DOHH2 (cell line): ENCODE results near the gene PHACTR2.

Experiments
- EZH2phosphoT487 ChIP-seq: fragments of 200-600 bp; sonication (generic); IDR thresholded peaks from 2 replicates; pipeline ENCODE4 v1.6.1; 2017; ENCODE audit warnings: borderline replicate concordance, mild to moderate bottlenecking, antibody characterized with exemption, low read length, moderate library complexity, mixed read lengths
- TF ChIP-seq, protein P1 (sequence below): fragments of 200-600 bp; sonication (generic); IDR thresholded peaks from one replicate; pipeline ENCODE4 v1.5.1; 2014; ENCODE audit warnings: antibody characterized with exemption, mild to moderate bottlenecking, low read depth, low read length; ENCODE audit not compliant: poor library complexity, severe bottlenecking

DNA sequence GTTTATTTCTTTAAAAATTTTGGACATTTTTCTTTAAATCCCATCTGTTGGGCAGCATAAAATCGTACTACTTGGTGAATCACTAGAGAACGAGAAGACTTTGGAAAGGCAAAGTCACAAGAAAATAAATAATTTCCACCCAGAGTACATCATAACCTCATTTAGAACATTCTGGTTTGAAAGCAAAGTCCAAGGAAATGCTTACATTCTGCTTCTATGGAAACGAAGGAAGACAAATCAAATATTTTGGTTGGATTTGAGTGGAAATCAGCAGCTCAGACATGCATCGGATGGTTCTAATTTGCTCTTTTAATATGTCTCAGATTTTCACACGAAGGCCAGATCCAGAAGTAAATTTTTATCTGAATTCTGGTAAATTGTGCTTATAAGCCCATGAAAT lies 104.7 kb downstream of the PHACTR2 start:
- TF ChIP-seq, protein P1, sequence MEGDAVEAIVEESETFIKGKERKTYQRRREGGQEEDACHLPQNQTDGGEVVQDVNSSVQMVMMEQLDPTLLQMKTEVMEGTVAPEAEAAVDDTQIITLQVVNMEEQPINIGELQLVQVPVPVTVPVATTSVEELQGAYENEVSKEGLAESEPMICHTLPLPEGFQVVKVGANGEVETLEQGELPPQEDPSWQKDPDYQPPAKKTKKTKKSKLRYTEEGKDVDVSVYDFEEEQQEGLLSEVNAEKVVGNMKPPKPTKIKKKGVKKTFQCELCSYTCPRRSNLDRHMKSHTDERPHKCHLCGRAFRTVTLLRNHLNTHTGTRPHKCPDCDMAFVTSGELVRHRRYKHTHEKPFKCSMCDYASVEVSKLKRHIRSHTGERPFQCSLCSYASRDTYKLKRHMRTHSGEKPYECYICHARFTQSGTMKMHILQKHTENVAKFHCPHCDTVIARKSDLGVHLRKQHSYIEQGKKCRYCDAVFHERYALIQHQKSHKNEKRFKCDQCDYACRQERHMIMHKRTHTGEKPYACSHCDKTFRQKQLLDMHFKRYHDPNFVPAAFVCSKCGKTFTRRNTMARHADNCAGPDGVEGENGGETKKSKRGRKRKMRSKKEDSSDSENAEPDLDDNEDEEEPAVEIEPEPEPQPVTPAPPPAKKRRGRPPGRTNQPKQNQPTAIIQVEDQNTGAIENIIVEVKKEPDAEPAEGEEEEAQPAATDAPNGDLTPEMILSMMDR = no peak
- TF ChIP-seq EZH2phosphoT487 = no peak
